ENCODE measurements around the gene SNX11.
"Not testable (repeated sequence)": the region's sequence is repeated elsewhere in the genome, so short reads cannot be mapped to it uniquely, and the experiment has no call there.

SNX11 gene, protein sequence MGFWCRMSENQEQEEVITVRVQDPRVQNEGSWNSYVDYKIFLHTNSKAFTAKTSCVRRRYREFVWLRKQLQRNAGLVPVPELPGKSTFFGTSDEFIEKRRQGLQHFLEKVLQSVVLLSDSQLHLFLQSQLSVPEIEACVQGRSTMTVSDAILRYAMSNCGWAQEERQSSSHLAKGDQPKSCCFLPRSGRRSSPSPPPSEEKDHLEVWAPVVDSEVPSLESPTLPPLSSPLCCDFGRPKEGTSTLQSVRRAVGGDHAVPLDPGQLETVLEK

DNA sequence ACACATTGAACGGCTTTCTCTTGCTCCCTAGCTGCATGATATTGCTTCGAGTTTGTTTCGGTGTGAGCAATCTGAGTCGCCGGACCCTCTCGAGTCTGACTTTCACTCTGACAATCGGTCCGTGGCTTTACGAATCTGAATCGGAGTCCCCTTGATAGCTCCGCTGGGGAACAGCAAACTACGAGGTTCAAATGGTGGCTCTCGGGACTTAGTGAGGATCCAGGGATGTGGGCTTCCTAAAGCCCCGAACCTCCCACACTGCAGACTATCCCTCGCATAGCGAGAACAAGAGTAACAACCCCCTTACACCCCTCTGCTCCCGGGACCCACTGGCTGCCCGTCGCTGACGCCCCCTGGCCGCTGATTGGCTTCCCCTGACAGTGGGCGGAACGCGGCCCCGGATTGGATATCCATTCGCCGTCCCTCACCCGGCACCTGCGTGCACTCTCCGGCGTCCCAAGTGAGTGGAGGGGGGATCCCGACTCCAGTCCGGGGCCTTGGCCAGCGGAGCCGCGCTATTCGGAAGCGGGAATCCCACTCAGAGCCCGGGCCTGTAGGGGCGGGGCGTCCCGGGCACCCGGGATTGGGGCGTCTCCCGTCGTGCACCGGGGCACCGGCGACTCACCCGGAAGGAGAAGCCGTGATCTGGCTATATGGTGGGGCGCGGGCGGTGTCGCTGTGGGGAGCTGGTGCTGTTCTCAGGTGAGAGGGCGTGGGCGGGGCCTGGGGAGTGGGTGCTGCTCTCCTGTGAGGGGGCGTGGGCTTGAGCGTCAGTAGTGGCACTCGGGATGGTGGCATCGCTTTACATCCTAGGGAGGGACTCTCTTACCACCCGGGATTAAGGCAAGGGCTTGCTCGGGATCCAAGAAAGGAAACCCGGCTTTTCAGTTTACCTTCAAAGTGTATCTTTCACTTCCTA lies at the start of gene SNX11:
Gene SNX11, plus strand, starts transcription at position 630 of the 919 bp plus-strand sequence. CDS start 4,278 bp downstream, outside the sequence.
- DNase-seq (ENCODE audit: low read depth): peak; percentile 60

DNA sequence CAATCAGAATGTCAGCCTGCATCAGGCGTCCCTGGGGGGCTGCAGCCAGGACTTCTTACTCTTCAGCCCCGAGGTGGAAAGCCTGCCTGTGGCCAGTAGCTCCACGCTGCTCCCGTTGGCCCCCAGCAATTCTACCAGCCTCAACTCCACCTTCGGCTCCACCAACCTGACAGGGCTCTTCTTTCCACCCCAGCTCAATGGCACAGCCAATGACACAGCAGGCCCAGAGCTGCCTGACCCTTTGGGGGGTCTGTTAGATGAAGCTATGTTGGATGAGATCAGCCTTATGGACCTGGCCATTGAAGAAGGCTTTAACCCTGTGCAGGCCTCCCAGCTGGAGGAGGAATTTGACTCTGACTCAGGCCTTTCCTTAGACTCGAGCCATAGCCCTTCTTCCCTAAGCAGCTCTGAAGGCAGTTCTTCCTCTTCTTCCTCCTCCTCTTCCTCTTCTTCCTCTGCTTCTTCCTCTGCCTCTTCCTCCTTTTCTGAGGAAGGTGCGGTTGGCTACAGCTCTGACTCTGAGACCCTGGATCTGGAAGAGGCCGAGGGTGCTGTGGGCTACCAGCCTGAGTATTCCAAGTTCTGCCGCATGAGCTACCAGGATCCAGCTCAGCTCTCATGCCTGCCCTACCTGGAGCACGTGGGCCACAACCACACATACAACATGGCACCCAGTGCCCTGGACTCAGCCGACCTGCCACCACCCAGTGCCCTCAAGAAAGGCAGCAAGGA lies 49.0 kb upstream of the SNX11 start:
- DNase-seq (ENCODE audit: low read depth): no peak

DNA sequence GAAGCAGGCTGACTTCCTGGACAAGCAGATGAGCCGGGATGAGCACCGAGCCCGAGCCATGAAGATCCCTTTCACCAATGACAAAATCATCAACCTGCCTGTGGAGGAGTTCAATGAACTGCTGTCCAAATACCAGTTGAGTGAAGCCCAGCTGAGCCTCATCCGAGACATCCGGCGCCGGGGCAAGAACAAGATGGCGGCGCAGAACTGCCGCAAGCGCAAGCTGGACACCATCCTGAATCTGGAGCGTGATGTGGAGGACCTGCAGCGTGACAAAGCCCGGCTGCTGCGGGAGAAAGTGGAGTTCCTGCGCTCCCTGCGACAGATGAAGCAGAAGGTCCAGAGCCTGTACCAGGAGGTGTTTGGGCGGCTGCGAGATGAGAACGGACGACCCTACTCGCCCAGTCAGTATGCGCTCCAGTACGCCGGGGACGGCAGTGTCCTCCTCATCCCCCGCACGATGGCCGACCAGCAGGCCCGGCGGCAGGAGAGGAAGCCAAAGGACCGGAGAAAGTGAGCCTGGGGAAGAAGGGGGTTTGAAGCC lies 48.4 kb upstream of the SNX11 start:
- no peak for DNase-seq (ENCODE audit: low read depth)

DNA sequence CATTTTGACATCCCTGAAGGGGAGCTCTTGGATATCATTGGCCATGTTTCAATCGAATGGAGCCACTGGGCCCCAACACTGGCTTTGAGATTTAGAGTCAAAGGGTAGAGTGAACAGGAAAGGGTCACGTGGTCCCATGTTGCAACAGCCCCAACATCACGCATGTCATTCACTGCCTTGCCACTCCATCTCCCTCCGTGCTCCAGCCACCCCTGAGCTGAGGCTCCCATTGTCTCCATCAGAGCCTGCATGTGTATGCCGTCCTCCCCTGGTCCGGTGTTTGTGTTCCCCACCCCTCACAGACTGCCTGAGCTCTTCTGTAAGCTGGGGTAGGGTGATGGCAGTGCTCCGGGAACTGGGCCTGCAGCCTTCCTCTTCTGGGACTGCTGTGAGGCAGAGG lies 47.3 kb upstream of the SNX11 start:
- DNase-seq (ENCODE audit: low read depth): no peak

DNA sequence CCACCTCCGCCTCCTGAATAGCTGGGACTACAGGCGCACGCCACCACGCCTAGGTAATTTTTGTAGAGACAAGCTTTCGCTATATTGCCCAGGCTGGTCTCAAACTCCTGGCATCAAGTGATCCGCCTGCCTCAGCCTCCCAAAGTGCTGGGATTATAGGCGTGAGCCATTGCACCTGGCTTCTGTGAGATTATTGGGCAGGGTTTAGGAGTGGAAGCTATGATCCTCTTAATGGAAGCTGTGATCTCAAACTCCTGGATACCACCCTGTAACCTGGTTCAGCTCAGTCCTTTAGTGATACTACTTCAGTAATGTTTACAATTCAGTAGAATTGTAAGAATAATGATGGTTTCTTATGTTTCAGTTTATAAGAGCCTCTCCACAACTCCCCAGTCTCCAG lies 45.3 kb upstream of the SNX11 start:
- no peak for DNase-seq (ENCODE audit: low read depth)

DNA sequence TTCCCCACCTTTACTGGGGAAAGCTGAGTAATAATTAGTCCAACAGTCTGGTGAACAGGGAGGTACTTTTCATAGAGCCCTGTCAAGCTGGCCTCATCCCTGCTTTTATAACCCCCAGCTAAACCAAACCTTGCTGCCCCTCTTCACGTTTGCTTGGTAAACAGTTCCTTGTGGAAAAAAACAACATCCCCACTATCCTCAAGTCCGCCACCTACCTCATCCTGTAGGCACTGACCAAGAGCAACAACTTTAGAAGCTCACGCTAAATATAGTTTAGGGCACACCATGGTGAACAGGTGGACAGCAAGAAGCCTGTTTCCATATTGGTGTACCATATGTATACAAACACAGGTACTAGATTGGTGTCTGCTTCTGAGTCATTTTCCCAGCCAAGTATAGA lies 42.9 kb upstream of the SNX11 start:
- no peak for DNase-seq (ENCODE audit: low read depth)

DNA sequence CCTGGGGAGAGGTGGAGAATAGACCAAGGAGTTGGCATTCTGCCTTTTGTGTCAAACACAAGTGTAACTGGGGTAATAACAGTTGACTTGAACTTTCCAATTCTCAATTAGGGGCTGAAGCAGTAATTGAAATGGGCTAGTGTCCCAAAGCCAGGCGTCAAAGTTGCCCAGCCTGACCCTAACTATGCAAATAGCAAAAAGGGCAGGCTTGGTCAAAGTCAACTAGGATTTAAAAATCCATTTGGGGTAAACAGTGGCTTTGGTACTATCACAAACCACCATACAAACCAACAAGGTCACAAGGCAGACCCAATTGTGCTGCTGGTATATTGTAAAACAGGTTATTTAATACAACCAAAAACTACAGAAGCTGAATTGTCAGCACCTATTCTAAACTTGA lies 41.4 kb upstream of the SNX11 start:
- no peak for DNase-seq (ENCODE audit: low read depth)

DNA sequence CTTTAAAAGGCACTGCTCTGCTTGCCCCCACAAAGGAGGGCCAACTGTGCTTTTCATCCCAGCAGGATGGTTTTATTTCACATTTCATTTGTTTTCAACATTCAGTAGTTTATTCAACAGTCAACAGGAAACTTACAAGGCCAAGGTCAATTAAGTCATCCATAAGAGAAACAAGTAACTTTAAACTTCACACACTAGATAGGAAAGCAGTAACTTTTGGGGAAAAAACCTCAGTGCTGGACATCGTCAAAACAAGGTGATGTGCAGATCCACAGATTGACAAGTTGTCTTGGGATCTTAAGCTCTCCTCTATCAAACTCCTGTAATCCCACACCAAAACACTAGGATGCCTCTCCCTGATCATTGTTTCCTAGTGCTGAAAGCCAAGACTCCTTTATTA lies 40.9 kb upstream of the SNX11 start:
- no peak for DNase-seq (ENCODE audit: low read depth)

DNA sequence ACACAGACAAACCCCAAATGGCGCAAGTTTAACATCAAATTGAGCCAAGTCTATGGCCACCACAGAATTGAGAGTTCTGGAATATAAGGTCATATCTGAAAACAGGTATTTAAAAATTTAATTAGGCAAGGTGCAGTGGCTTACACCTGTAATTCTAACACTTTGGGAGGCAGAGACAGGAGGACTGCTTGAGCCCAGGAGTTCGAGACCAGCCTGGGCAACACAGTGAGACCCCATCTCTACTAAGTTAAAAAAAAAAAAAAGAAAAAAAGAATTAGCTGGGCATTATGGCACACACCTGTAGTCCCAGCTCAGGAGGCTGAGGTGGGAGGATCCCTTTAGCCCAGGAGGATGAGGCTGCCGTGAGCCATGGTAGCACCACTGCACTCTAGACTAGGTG lies 40.3 kb upstream of the SNX11 start:
- no peak for DNase-seq (ENCODE audit: low read depth)

DNA sequence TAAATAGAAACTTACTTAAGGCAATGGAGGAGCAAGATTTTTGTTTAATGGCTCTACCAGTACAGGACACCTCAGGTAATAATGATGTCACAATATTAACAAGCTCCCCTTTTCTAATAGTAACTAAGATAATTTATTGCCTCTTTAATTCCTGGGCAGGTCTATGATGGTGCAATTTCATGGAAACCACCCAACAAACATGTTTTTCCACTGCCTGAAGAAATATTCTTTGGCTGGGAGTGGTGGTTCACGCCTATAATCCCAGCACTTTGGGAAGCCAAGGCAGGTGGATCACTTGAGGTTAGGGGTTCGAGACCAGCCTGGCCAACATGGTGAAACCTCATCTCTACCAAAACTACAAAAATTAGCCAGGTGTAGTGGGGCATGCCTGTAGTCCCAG lies 39.8 kb upstream of the SNX11 start:
- DNase-seq (ENCODE audit: low read depth): not testable (repeated sequence)

DNA sequence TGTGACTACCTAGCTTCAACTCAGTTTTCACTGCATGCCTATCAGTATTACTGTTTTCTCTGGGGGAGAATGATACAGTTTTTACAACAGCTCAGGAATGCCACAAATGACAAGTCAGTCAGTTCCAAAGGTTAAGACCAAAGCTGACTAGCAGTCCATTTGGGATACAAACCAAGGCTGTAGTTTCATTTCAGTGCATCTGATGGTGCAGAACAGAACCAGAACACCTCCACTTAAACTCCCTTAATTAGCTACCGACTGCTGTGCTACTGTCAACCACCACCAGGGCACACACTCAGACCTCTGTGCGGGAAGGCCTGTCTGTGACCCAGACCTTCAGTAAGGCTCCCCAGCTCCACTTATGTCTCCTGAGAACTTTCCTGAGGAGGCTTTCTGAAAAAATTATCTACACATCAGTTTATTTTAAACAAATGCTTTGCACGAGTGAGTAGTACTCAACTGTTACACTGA lies 39.0 kb upstream of the SNX11 start:
- no peak for DNase-seq (ENCODE audit: low read depth)

DNA sequence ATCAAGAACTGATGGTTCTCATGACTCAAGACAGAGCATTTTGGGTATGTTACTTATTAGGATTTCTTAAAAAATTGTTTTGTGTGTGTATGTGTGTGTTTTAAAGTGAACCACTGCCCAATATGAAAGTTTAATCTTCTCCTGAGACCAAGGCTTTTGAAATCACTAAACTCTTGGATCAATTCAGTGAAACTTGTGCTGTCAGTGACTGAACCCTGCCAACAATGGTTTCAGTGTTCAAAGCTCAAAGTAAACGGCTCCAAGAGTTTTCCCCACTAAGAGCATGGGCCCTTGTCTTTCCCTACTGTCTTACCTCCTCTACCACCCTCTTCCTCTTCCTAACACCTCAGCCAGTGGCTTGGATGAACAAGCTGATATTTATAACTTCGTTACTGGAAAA lies 37.4 kb upstream of the SNX11 start:
- no peak for DNase-seq (ENCODE audit: low read depth)

DNA sequence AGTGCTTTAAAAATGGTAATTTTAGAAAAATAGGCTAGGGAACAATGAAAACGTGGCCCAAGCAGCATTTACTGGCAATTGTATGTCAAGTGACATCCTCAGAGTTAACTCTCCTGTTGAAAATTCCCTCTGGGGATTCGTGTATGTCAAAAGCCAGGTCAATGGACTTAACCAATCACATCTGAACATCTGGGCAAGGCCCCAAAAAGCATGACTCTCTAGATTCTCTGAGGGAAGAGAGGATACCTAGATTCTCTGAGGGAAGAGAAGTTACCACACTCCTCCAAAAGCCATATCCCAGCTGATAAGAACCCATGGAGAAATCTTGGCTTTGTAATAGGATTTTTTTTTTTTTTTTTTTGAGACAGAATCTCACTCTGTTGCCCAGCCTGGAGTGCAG lies 35.9 kb upstream of the SNX11 start:
- no peak for DNase-seq (ENCODE audit: low read depth)

DNA sequence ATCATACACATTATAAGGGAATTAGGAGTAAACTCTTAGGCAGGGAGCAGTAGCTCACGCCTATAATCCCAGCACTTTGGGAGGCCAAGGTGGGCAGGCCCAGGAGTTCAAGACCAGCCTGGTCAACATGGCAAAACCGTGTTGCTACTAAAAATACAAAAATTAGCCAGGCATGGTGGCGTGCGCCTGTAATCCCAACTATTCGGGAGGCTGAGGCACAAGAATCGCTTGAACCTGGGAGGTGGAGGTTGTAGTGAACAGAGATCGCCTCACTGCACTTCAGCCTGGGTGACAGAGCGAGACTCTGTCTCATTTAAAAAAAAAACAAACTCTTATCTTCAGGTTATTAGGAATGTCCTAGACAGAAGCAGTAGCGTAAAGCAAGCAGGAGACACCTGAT lies 34.8 kb upstream of the SNX11 start:
- not testable (repeated sequence) for DNase-seq (ENCODE audit: low read depth)

DNA sequence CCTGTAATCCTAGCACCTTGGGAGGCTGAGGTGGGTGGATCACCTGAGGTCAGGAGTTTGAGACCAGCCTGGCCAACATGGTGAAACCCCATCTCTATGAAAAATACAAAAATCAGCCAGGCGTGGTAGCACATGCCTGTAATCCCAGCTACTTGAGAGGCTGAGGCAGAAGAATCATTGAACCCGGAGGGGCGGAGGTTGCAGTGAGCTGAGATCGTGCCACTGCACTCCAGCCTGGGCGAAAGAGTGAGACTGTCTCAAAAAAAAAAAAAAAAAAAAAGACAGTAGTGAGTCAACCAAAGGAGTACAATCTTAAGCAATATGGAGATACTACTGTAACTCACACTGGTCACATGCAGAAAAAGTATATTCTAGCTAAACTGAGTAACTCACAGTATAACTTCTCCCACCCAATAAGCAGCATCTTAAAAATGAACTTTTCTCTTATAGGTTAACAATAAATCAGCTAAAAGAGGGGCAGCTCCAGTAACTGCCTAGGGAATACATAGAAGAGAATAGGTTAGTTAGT lies 33.9 kb upstream of the SNX11 start:
- DNase-seq (ENCODE audit: low read depth): not testable (repeated sequence)

DNA sequence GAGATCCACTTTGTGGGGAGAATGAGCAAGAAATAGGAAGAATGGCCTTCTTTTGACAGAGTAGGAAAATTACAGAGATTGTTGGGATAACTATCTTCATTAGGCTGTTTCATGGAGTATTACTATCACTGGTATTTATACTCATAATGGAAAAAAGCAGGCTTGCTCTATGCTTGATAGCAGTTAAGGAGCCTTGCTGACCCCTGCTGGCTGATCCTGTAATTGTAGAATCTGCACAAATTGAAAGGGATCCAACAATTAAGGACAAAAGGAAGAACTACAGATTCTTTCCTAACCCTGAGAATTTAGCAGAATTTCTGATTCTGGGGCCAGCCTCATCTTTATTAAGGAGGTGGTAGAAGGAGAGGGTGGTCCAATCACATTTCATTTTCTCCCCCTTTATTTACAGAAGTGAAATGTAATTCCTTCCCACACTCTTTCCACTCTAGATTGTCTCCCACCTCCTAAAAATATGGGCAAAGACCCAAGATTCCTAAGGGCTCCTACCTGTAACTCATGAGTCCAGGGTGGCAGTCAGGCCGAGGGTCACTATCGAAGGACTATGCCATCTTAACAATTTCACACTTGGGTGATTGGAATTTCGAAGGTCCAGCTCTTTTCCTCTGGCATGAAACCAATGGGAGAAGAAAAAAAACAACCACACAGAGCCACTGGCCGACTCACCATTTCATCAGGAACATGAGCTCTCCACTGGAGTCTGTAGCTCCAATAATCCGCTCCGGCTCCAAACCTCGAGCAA lies 33.1 kb upstream of the SNX11 start:
- DNase-seq (ENCODE audit: low read depth): peak; percentile 79

DNA sequence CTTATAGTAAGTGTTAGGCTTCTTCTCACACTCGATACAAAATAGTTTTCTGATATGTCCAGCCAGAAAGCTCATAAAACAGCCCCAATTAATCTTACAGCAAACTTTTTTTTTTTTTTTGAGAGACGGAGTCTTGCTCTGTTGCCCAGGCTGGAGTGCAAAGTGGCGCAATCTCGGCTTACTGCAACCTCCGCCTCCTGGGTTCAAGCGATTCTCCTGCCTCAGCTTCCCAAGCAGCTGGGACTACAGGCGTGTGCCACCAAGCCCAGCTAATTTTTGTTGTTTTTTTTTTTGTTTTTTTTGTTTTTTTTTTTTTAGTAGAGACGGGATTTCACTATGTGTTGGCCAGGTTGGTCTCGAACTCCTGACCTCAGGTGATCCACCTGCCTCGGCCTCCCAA lies 30.4 kb upstream of the SNX11 start:
- not testable (repeated sequence) for DNase-seq (ENCODE audit: low read depth)

DNA sequence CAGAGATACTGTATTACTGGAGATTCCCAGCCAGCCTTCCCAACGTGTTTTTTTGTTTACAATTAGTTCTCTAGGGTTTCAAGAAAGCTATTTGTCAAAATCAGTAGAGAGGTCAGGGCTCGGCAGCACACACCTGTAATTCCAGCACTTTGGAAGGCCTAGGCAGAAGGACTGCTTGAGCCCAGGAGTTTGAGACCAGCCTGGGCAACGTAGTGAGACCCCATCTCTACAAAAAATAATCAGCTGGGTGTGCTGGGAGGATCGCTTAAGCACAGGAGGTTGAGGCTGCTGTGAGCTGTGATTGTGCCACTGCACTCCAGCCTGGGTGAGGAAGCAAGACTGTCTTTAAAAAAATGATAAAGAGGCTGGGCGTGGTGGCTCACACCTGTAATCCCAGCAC lies 25.7 kb upstream of the SNX11 start:
- DNase-seq (ENCODE audit: low read depth): no peak

DNA sequence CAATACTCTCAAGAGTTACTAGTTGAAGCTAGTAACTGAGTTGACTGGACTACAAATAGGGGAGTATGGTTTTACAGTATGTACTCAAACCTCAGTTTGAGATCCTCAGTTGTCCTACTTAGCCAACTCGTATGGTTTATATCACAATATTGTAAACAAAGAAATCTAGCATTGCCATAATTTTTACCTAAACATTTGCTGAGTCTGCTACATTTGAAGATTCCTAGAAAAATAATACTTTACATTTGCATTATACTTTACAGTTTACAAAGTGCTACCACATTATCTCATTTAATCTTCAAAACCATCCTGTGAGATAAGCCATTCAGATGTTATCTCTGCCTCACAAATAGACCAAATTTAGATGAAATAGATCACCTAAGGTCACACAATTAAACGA lies 22.6 kb upstream of the SNX11 start:
- no peak for DNase-seq (ENCODE audit: low read depth)

DNA sequence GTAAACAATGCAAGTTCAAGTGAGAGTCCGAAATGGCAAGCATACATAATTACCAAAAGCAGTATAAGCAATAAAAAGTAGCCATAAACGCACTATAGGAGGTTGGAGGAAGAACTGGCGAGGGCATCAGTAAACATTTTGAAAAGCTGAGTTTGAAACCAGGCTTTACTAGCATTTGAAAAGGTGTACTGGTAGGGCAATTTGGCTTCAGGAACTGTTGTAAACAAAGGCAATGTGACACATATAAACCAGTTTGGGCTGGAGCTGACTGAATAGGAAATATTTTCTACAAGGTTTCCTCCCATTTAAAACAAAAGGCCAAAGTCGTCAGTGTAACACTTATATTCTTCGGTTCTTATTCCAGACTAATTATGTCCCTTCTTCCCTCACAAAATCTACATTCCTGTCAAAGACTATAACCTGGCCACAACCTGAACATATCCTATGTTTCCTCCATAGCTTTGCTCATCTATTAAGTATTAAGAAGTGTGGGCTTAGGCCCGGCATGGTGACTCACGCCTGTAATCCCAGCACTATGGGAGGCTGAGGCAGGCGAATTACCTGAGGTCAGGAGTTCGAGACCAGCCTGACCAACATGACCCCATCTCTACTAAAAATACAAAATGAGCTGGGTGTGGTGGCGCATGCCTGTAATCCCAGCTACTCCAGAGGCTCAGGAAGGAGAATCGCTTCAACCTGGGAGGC lies 14.1 kb upstream of the SNX11 start:
- DNase-seq (ENCODE audit: low read depth): no peak

DNA sequence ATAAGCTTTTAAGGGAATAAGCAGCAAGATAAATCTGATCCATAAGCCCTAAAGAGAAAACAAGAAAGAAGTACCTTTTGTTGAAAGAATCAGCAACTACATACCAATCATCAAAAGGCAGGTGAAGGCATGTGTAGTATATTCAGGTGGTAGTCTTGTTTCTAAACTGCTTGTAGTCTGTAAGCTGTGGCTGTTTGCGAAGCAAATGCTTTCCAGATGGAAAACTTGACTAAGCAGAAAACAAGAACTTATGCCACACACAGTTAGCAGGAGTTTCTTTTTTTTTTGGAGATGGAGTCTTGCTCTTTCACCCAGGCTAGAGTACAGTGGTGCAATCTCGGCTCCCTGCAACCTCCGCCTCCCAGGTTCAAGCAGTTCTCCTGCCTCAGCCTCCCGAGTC lies 12.0 kb upstream of the SNX11 start:
- DNase-seq (ENCODE audit: low read depth): no peak

Data from stromal cell of bone marrow (primary cell).